HepG2 (cell line): ENCODE data around the gene TRIM15. TPM values are rescaled to one million over a fixed set of nuclear protein-coding genes. Genes with fewer than 3 reads are reported as not detected.

Experiments
- AKNA ChIP-seq: sonication (generic); formaldehyde crosslinking; IDR thresholded peaks from 2 replicates; pipeline ENCODE4 v1.4.0; 2020; ENCODE audit warnings: missing genetic modification reagents, borderline replicate concordance
- ARID3A ChIP-seq: IDR thresholded peaks from 2 replicates; pipeline ENCODE4 v1.6.1; 2012; ENCODE audit warnings: low read depth, low read length, improper control_type of control experiment
- ATF6 ChIP-seq: sonication (generic); formaldehyde crosslinking; conservative IDR thresholded peaks from 2 replicates; pipeline ENCODE4 v1.4.0; 2020; ENCODE audit warnings: missing genetic modification reagents
- FOXA3 ChIP-seq: IDR thresholded peaks from 2 replicates; pipeline ENCODE4 v1.6.1; 2016; ENCODE audit warnings: missing genetic modification reagents, missing compliant biosample characterization
- MAX ChIP-seq: IDR thresholded peaks from 2 replicates; pipeline ENCODE4 v1.6.1; 2012; ENCODE audit warnings: inconsistent platforms
- NFE2 ChIP-seq: sonication (generic); formaldehyde crosslinking; IDR thresholded peaks from 2 replicates; pipeline ENCODE4 v1.4.0; 2020; ENCODE audit warnings: missing genetic modification reagents
- SIX1 ChIP-seq: sonication (generic); formaldehyde crosslinking; IDR thresholded peaks from 2 replicates; pipeline ENCODE4 v1.4.0; 2020; ENCODE audit warnings: missing genetic modification reagents, borderline replicate concordance
- SNRNP70 ChIP-seq: fragments of 200-400 bp; formaldehyde crosslinking; IDR thresholded peaks from 2 replicates; pipeline ENCODE4 v1.6.1; 2017; ENCODE audit warnings: mild to moderate bottlenecking, low read depth, low read length, moderate library complexity
- ZBTB1 ChIP-seq: sonication (generic); formaldehyde crosslinking; IDR thresholded peaks from 2 replicates; pipeline ENCODE4 v1.4.0; 2020; ENCODE audit warnings: missing genetic modification reagents, borderline replicate concordance
- ZNF121 ChIP-seq: sonication (generic); formaldehyde crosslinking; IDR thresholded peaks from 2 replicates; pipeline ENCODE4 v1.5.0; 2020; ENCODE audit warnings: mild to moderate bottlenecking, missing genetic modification reagents
- ZNF263 ChIP-seq: sonication (generic); formaldehyde crosslinking; IDR thresholded peaks from 2 replicates; pipeline ENCODE4 v1.4.0; 2020; ENCODE audit warnings: missing genetic modification reagents
- ZNF331 ChIP-seq: sonication (generic); formaldehyde crosslinking; IDR thresholded peaks from 2 replicates; pipeline ENCODE4 v1.4.0; 2020; ENCODE audit warnings: missing genetic modification reagents
- ZNF503 ChIP-seq: sonication (generic); formaldehyde crosslinking; IDR thresholded peaks from 2 replicates; pipeline ENCODE4 v1.4.0; 2020; ENCODE audit warnings: missing genetic modification reagents
- ZNF614 ChIP-seq: IDR thresholded peaks from 2 replicates; pipeline ENCODE4 v1.6.1; 2018; ENCODE audit warnings: missing biosample characterization, missing genetic modification reagents, inconsistent platforms, borderline replicate concordance
- ZNF770 ChIP-seq: sonication (generic); formaldehyde crosslinking; IDR thresholded peaks from 2 replicates; pipeline ENCODE4 v1.5.0; 2020; ENCODE audit warnings: mild to moderate bottlenecking, missing genetic modification reagents
- polyA plus RNA-seq, 8 experiments: library from polyadenylated mRNA; depleted of rRNA in 3 of 8; stranded (reverse) in 7 of 8; unstranded in 1 of 8; fragments of >200 nt; fragmentation: Illumina TruSeq in 4 of 8; extraction: Trizol in 4 of 8; gene quantifications; 2 replicates each; pipeline versions ENCODE4 v1.2.1 to v1.2.3, GENCODE V29; 2011 to 2016; ENCODE audit warnings: low read depth in 4 of 8, missing spikeins in 1 of 8, mixed read lengths in 1 of 8; ENCODE audit not compliant: insufficient read depth in 1 of 8
- total RNA-seq, 5 experiments: library from RNA; depleted of rRNA; stranded (reverse); fragments of >200 nt; fragmentation: Illumina TruSeq; extraction: Trizol; gene quantifications; 2 replicates each; pipeline ENCODE4 v1.2.3, GENCODE V29; 2016; ENCODE audit warnings: low read depth in 1 of 5

TRIM15 gene
- total and polyA plus RNA-seq, 2 of the 13 experiments (the other 11 are each of a cell fraction or from before 2014, with no cell fraction given), result 35.1 to 38.2 TPM

GRCh38 chr6:30163090-30163917 is at the start of gene TRIM15 (continued):
- TF ChIP-seq ZNF770 (peak; percentile 66), ZNF121 (peak; percentile 55; the same call in 1 of the 2 replicates), ZNF263 (CRISPR knock-in tag) (no peak), NFE2 (CRISPR knock-in tag) (no peak), ATF6 (no peak), ZNF503 (CRISPR knock-in tag) (no peak; the same call in 1 of the 2 replicates), ZNF614 (CRISPR knock-in tag) (peak; percentile 69; the same call in 1 of the 2 replicates), MAX (peak; percentile 57), FOXA3 (CRISPR knock-in tag) (peak; percentile 37; the same call in 1 of the 2 replicates), ARID3A (no peak), SNRNP70 (no peak), ZBTB1 (CRISPR knock-in tag) (no peak), ZNF331 (peak; percentile 9; the same call in 1 of the 2 replicates), SIX1 (CRISPR knock-in tag) (peak; percentile 100), AKNA (CRISPR knock-in tag) (no peak)
